ENCODE measurements around the gene CNGA4.
"Not testable (repeated sequence)": the region's sequence is repeated elsewhere in the genome, so short reads cannot be mapped to it uniquely, and the experiment has no call there.

Gene CNGA4

DNA sequence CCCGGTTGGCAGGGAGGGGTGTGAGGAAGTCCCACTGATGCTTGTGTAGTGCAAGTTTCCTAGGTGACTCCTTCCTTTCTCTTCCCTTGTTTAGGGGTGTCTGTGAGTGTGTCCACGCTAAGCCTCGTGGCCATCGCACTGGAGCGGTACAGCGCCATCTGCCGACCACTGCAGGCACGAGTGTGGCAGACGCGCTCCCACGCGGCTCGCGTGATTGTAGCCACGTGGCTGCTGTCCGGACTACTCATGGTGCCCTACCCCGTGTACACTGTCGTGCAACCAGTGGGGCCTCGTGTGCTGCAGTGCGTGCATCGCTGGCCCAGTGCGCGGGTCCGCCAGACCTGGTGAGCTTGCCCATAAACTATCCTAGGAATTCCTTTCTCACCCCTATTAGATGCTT, 31.1 kb downstream of the CNGA4 start:
- no peak for DNase-seq

- DNase-seq, result no peak
These were observed 31.8 kb downstream of the CNGA4 start for GRCh38 chr11:6270584-6271246.

DNA sequence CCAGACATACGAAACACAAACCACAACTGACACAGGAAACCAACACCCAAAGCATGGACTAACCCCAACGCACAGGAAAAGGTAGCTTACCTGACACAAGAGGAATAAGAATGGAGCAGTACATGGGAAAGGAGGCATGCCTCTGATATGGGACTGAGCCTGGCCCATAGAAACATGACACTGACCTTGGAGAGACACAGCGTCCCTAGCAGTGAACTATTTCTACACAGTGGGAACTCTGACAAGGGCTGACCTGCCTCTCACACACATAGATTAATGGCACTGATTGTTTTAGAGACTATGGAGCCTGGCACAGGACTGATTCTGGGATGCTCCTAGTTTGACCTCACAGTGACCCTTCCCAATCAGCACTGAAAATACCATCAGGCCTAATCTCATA, 32.7 kb downstream of the CNGA4 start:
- DNase-seq, result no peak

DNA sequence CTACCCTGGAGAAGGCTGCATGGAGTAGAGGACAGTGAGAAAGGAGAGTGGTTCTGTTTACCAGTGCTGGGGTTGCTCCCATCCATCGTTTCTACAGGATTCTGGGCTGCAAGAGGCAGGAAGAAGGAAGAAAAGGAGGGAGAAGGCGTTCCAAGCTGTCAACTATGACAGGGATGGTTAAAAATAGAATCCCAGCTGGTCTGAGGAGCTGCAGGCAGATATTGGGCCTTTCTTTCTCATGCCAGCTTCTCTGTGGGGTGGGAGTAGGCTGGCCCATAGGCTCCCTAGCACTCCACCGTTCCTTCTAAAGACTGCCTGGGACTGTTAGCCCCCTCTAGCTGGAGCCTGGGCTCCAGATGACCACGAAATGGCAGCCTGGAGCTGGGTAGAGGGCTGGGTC, 34.3 kb downstream of the CNGA4 start:
- no peak for DNase-seq

- not testable (repeated sequence) for DNase-seq
These were observed 41.9 kb downstream of the CNGA4 start for GRCh38 chr11:6280809-6281208.

DNA sequence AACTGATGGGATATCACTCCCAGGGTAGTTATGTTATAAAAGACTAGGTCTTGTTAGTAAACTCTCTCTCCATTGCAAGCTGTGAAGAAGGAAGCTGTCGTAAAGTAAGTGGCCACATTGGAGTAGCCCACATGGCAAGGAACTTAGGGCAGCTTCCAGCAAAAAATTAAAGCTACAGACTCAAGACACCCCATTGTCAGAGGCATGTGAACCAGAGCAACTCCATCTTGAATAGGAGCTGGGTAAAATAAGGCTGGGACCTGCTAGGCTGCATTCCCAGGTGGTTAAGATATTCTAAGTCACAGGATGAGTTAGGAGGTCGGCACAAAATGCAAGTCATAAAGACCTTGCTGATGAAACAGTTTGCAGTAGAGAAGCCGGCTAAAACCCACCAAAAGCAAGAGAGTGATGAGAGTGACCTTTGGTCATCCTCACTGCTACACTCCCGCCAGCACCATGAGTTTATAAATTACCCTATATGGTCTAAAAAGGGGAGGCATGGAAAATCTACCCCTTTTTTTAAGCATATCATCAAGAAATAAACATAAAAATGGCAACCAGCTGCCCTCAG, 44.6 kb downstream of the CNGA4 start:
- no peak for DNase-seq

DNA sequence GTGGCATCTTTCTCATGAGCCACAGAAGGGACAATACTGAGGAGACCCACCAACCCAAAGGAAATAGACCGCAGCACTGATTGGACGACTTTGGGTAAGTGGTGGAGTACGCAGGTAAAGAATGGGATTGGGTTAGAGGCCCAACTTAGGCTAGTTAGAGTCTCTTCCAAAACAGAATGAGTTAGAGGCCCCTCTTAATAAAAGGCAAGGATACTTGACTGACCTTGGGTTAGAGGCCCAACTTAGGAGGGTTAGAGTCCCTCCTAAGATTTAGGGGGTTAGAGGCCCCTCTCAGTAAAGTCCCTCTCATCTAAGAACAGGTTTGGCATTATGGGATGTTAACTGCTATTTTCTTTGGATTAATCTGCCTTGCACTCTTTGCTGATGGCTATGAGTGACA, 45.4 kb downstream of the CNGA4 start:
- no peak for DNase-seq

DNA sequence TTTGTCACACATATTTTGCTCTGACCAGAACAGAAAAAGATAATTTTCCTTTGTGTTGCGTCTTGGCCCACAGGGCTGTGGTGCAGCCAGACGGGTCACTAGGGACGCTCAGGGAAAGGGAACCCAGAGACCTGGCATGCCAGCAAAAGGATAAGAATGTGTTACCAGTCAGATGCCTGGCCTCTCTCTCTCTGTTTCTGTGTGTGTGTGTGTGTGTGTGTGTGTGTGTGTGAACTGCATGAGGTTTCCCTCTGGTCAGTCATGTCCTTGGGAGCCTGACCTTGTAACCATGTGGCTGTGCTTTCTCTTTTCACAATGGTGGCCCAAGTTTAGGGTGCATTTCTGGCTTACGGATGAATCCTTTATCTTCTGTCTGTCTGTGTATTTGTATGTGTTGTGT, 46.1 kb downstream of the CNGA4 start:
- no peak for DNase-seq
